Measurements from ENCODE around the gene DDX1. TPM values are rescaled to one million over a fixed set of nuclear protein-coding genes. Genes with fewer than 3 reads are reported as not detected.

Gene DDX1
- total RNA-seq, 1 donor from 2014 or later, result 255 TPM

GRCh38 chr2:15562354-15563031 is 29.2 kb upstream of the DDX1 start:
- DNase-seq, result no peak
- peaks cover 13% of the 10 kb centered on the region for H3K4me1 Mint-ChIP-seq (ENCODE audit: low read depth, unreplicated experiment)
- TF ChIP-seq CTCF (IDR thresholded peaks at IDR 0.05; ENCODE audit: partially characterized antibody, unreplicated experiment), result no peak
- peaks cover 5% of the 10 kb centered on the region for H3K27me3 Mint-ChIP-seq (ENCODE audit: unreplicated experiment)
- peaks cover 4% of the 10 kb centered on the region for H3K9me3 Mint-ChIP-seq (ENCODE audit: unreplicated experiment)
- no peaks in the 10 kb centered on the region for H3K36me3 Mint-ChIP-seq (ENCODE audit: unreplicated experiment)
- peak overlapping the region; percentile 20 for H3K27ac Mint-ChIP-seq (ENCODE audit: unreplicated experiment)
- H3K4me3 Mint-ChIP-seq (ENCODE audit: unreplicated experiment), result peak overlapping the region; percentile 35

GRCh38 chr2:15563227-15564100 is 28.2 kb upstream of the DDX1 start:
- Mint-ChIP-seq H3K27ac (ENCODE audit: unreplicated experiment) (no peak overlapping the region), H3K27me3 (ENCODE audit: unreplicated experiment) (peaks cover 4% of the 10 kb centered on the region)
- DNase-seq, result no peak

GRCh38 chr2:15565392-15565791 is 26.3 kb upstream of the DDX1 start:
- Mint-ChIP-seq H3K36me3 (ENCODE audit: unreplicated experiment) (no peaks in the 10 kb centered on the region), H3K27me3 (ENCODE audit: unreplicated experiment) (peaks cover 3% of the 10 kb centered on the region), H3K9me3 (ENCODE audit: unreplicated experiment) (peaks cover 4% of the 10 kb centered on the region), H3K4me1 (ENCODE audit: low read depth, unreplicated experiment) (peaks cover 10% of the 10 kb centered on the region), H3K27ac (ENCODE audit: unreplicated experiment) (no peak overlapping the region), H3K4me3 (ENCODE audit: unreplicated experiment) (no peak overlapping the region)
- TF ChIP-seq CTCF (IDR thresholded peaks at IDR 0.05; ENCODE audit: partially characterized antibody, unreplicated experiment), result no peak
- no peak for DNase-seq

More at GRCh38 chr2:15563227-15564100, 28.2 kb upstream of the DDX1 start:
- Mint-ChIP-seq H3K36me3 (ENCODE audit: unreplicated experiment) (no peaks in the 10 kb centered on the region), H3K9me3 (ENCODE audit: unreplicated experiment) (peaks cover 4% of the 10 kb centered on the region), H3K4me1 (ENCODE audit: low read depth, unreplicated experiment) (peaks cover 13% of the 10 kb centered on the region), H3K4me3 (ENCODE audit: unreplicated experiment) (no peak overlapping the region)
- no peak for TF ChIP-seq CTCF (IDR thresholded peaks at IDR 0.05; ENCODE audit: partially characterized antibody, unreplicated experiment)

- Mint-ChIP-seq H3K27me3 (ENCODE audit: unreplicated experiment) (peaks cover under 1% of the 10 kb centered on the region), H3K36me3 (ENCODE audit: unreplicated experiment) (no peaks in the 10 kb centered on the region), H3K27ac (ENCODE audit: unreplicated experiment) (no peak overlapping the region), H3K4me1 (ENCODE audit: low read depth, unreplicated experiment) (peaks cover 10% of the 10 kb centered on the region), H3K4me3 (ENCODE audit: unreplicated experiment) (no peak overlapping the region), H3K9me3 (ENCODE audit: unreplicated experiment) (peaks cover 2% of the 10 kb centered on the region)
- DNase-seq, result no peak
- TF ChIP-seq CTCF (IDR thresholded peaks at IDR 0.05; ENCODE audit: partially characterized antibody, unreplicated experiment), result no peak
Observed at GRCh38 chr2:15565994-15566671, 25.5 kb upstream of the DDX1 start.

All from glutamatergic neuron (in vitro differentiated cells).